CD4-positive, CD25-positive, alpha-beta regulatory T cell (primary cell): ENCODE data around the gene L3MBTL4. TPM values are rescaled to one million over a fixed set of nuclear protein-coding genes. Genes with fewer than 3 reads are reported as not detected.
"Not testable (repeated sequence)": the region's sequence is repeated elsewhere in the genome, so short reads cannot be mapped to it uniquely, and the experiment has no call there.

Experiments
- ATAC-seq, 2 donors: fragments of 150-1000 bp; cut with Tn5 transposase; one replicate each; pipeline ENCODE4 v1.10.0; 2021; ENCODE audit warnings: low read depth in 2 of 2, moderate number of reproducible peaks in 2 of 2, moderate library complexity in 1 of 2
- DNase-seq, 3 donors: peaks; one replicate each; pipeline versions ENCODE4 v3.0.0 to v3.0.0-alpha.2; 2012 to 2022; ENCODE audit warnings: mixed read lengths in 1 of 3
- H3K27ac ChIP-seq: one replicate; pipeline ENCODE4 v1.7.0; 2013; ENCODE audit warnings: mild to moderate bottlenecking, low read length; ENCODE audit not compliant: insufficient read depth, poor library complexity, severe bottlenecking
- H3K27me3 ChIP-seq: one replicate; pipeline ENCODE4 v1.7.0; 2013; ENCODE audit warnings: low read length; ENCODE audit not compliant: control insufficient read depth, insufficient read depth
- H3K36me3 ChIP-seq: one replicate; pipeline ENCODE4 v1.7.0; 2013; ENCODE audit warnings: mild to moderate bottlenecking, low read length, moderate library complexity; ENCODE audit not compliant: control insufficient read depth, insufficient read depth
- H3K4me1 ChIP-seq: 2 replicates; pipeline ENCODE4 v1.7.0; 2013; ENCODE audit warnings: mild to moderate bottlenecking, low read length; ENCODE audit not compliant: insufficient read depth, control insufficient read depth, poor library complexity, severe bottlenecking
- H3K4me3 ChIP-seq: one replicate; pipeline ENCODE4 v1.7.0; 2013; ENCODE audit warnings: low read depth, mild to moderate bottlenecking, low read length, moderate library complexity
- H3K9me3 ChIP-seq, 2 experiments: 1 replicate in 1 of 2; 2 replicates in 1 of 2; pipeline ENCODE4 v1.7.0; 2013; ENCODE audit warnings: low read length in 2 of 2, mild to moderate bottlenecking in 1 of 2, moderate library complexity in 1 of 2; ENCODE audit not compliant: control insufficient read depth in 2 of 2
- H3K27ac Mint-ChIP-seq, 3 donors: one replicate each; pipeline ENCODE4 v1.8.0; 2020 to 2022; ENCODE audit warnings: mild to moderate bottlenecking in 3 of 3, mixed read lengths in 3 of 3, moderate library complexity in 2 of 3
- H3K27me3 Mint-ChIP-seq: one replicate; pipeline ENCODE4 v1.8.0; 2022; ENCODE audit warnings: mild to moderate bottlenecking, mixed read lengths
- H3K36me3 Mint-ChIP-seq: one replicate; pipeline ENCODE4 v1.8.0; 2020; ENCODE audit warnings: mixed read lengths
- H3K4me1 Mint-ChIP-seq, 4 donors: one replicate each; pipeline ENCODE4 v1.8.0; 2020 to 2022; ENCODE audit warnings: mixed read lengths in 4 of 4, mild to moderate bottlenecking in 1 of 4
- H3K4me3 Mint-ChIP-seq, 4 donors: one replicate each; pipeline ENCODE4 v1.8.0; 2020 to 2022; ENCODE audit warnings: mild to moderate bottlenecking in 4 of 4, mixed read lengths in 4 of 4, moderate library complexity in 3 of 4
- H3K9me3 Mint-ChIP-seq, 7 donors: one replicate each; pipeline ENCODE4 v1.8.0; 2020 to 2022; ENCODE audit warnings: mixed read lengths in 7 of 7, mild to moderate bottlenecking in 3 of 7, moderate library complexity in 2 of 7
- polyA plus RNA-seq, 4 donors: library from polyadenylated mRNA; unstranded; fragments of 300-500 nt; fragmentation: Illumina TruSeq; gene quantifications; one replicate each; pipeline ENCODE4 v1.2.3, GENCODE V29; 2021
- total RNA-seq: library from RNA; stranded (reverse); gene quantifications from one replicate; pipeline ENCODE4 v1.2.3, GENCODE V29; 2022

The L3MBTL4 gene
- total and polyA plus RNA-seq, 5 donors from 2014 or later = 2.1 TPM; not detected in 4

DNA sequence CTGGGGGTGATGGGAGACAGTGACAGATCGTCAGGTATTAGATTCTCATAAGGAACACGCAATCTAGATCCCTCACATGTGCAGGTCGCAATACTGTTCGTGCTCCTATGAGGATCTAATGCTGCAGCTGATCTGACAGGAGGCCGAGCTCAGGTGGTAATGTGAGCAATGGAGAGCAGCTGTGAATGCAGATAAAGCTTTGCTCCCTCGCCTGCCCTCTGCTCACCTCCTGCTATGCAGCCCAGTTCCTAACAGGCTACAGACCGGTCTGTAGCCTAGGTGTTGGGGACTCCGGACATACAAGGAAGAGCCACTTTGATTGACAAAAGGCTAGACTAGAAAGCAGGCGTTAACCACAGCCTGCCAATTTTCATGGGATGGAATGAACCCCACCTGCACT, 335.8 kb downstream of the L3MBTL4 start:
- no peak for ATAC-seq
- H3K27me3 Mint-ChIP-seq = no peaks in the 10 kb centered on the region
- Histone ChIP-seq H3K36me3 (no peaks in the 10 kb centered on the region), H3K9me3 (no peaks in the 10 kb centered on the region), H3K4me1 (no peaks in the 10 kb centered on the region), H3K4me3 (no peak overlapping the region), H3K27me3 (no peaks in the 10 kb centered on the region), H3K27ac (no peak overlapping the region)
- H3K36me3 Mint-ChIP-seq = no peaks in the 10 kb centered on the region
- no peaks in the 10 kb centered on the region for H3K4me1 Mint-ChIP-seq
- no peak overlapping the region for H3K27ac Mint-ChIP-seq
- no peak overlapping the region for H3K4me3 Mint-ChIP-seq
- DNase-seq = no peak
- H3K9me3 Mint-ChIP-seq = peaks cover 0 to 4% (median 0%) of the 10 kb centered on the region in 7 donors

DNA sequence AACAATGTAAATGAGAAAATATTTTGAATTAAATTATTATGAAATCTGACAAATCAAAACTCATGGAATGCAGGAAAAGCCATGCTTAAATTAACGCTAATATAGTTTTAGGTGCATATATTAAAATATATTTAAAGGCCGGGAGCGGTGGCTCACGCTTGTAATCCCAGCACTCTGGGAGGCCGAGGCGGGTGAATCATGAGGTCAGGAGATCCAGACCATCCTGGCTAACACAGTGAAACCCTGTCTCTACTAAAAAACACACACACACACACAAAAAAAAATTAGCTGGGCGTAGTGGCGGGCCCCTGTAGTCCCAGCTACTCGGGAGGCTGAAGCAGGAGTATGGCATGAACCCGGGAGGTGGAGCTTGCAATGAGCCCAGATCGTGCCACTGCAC, 342.3 kb downstream of the L3MBTL4 start:
- H3K9me3 ChIP-seq, H3K27me3 ChIP-seq, H3K27ac ChIP-seq, H3K9me3 Mint-ChIP-seq, H3K36me3 Mint-ChIP-seq, H3K27ac Mint-ChIP-seq, H3K4me1 Mint-ChIP-seq, H3K4me1 ChIP-seq, H3K27me3 Mint-ChIP-seq, H3K4me3 ChIP-seq, ATAC-seq, H3K36me3 ChIP-seq, H3K4me3 Mint-ChIP-seq, DNase-seq: not testable (repeated sequence)

DNA sequence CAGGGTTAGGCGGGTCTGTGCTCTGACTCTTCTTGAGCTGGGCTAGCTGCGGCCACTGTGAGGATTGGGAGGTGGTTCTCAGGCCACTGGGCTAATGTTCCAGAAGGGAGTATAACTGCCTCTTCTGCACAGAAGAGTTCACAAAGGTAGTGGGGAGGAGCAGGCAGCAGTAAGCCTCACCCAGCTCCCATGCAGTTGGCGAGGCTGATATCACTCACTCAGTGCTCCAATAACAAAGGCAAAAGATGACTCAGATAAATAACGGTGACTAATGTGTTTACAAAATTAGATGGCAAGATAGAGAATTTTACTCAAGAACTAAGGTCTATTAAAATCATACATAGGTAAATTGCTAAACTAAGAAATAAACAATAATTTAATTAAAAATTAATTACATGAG, 345.2 kb downstream of the L3MBTL4 start:
- ATAC-seq = no peak

DNA sequence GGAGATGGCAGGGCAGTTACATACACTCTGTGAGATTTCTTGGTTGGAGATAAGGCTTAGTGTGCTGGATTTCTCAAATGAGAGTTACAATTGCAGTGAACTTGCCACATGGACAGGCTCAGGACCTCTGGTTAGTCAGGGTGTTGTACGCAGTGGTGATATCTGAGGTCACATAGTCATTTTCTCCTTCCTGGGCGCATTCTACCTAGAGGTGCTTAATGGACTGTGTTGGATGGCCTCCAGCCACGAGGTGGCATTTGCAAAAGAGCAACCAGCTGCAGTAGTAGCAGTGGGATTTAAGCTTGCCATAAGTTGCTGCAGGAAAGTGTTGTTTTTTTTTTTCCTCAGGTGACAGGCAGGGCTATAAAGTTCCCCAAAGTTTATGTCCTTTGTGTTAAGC, 345.6 kb downstream of the L3MBTL4 start:
- no peak overlapping the region for H3K27ac Mint-ChIP-seq

More for the DNA sequence above, 345.2 kb downstream of the L3MBTL4 start:
- no peaks in the 10 kb centered on the region for H3K4me1 Mint-ChIP-seq
- peaks cover 0 to 10% (median 2%) of the 10 kb centered on the region in 7 donors for H3K9me3 Mint-ChIP-seq
- H3K27ac Mint-ChIP-seq = no peak overlapping the region
- DNase-seq = no peak
- H3K4me3 Mint-ChIP-seq = no peak overlapping the region
- Histone ChIP-seq H3K4me1 (no peaks in the 10 kb centered on the region), H3K36me3 (no peaks in the 10 kb centered on the region), H3K9me3 (no peaks in the 10 kb centered on the region), H3K4me3 (no peak overlapping the region), H3K27me3 (no peaks in the 10 kb centered on the region), H3K27ac (no peak overlapping the region)
- H3K36me3 Mint-ChIP-seq = no peaks in the 10 kb centered on the region
- no peaks in the 10 kb centered on the region for H3K27me3 Mint-ChIP-seq

DNA sequence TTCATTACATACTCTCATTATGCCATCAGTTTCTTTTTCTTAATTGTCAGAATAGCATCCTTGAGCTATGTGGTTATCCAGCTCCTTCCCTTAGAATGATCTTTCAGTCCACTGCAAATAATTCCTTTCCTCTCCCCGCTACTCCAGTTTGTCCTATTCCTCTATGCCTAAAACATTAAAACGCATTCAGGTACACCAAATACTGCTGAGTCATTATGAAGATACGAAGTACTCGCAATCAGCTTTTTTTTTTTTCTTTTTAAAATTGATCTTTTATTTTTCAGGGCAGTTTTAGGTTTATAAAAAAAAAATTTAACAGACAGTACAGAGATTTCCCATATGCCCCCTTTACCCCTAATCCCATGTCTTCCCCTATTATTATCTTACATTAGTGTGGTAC, 354.6 kb downstream of the L3MBTL4 start:
- ATAC-seq (no peak), DNase-seq (no peak)
- Histone ChIP-seq H3K36me3 (no peaks in the 10 kb centered on the region), H3K27ac (no peak overlapping the region), H3K4me3 (no peak overlapping the region), H3K27me3 (no peaks in the 10 kb centered on the region), H3K4me1 (no peaks in the 10 kb centered on the region), H3K9me3 (no peaks in the 10 kb centered on the region)
- Mint-ChIP-seq H3K4me1 (no peaks in the 10 kb centered on the region), H3K4me3 (no peak overlapping the region), H3K27ac (no peak overlapping the region), H3K36me3 (no peaks in the 10 kb centered on the region), H3K27me3 (no peaks in the 10 kb centered on the region), H3K9me3 (peaks cover 0 to 14% (median 0%) of the 10 kb centered on the region in 7 donors)

More for the DNA sequence above, 345.6 kb downstream of the L3MBTL4 start:
- Mint-ChIP-seq H3K4me1 (no peaks in the 10 kb centered on the region), H3K9me3 (peaks cover 0 to 15% (median 2%) of the 10 kb centered on the region in 7 donors), H3K27me3 (no peaks in the 10 kb centered on the region), H3K36me3 (no peaks in the 10 kb centered on the region), H3K4me3 (no peak overlapping the region)
- Histone ChIP-seq H3K36me3 (no peaks in the 10 kb centered on the region), H3K27me3 (no peaks in the 10 kb centered on the region), H3K27ac (no peak overlapping the region), H3K4me3 (no peak overlapping the region), H3K9me3 (no peaks in the 10 kb centered on the region), H3K4me1 (no peaks in the 10 kb centered on the region)
- no peak for ATAC-seq
- no peak for DNase-seq

DNA sequence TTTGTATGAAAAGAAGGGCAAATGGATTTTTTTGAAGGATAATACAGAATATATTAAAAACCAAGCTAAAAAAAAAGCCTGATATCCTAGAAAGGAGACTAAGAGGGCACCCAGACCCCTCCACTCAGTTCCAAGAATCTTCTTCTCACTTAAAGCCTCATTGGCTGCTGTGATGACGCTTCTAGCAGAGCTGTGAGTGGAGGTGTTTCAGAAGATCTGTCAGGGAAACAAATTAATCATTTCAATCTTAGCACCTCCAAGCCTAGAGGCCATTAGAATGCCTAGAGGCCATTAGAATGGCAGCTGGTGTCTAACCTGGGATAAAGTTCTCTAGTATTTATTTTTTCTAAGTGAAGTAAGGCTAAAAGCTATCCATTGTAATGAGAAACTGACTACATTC, 355.2 kb downstream of the L3MBTL4 start:
- no peak overlapping the region for H3K4me3 Mint-ChIP-seq
- no peaks in the 10 kb centered on the region for H3K36me3 ChIP-seq
- H3K9me3 ChIP-seq = no peaks in the 10 kb centered on the region
- DNase-seq (no peak), ATAC-seq (no peak)
- no peaks in the 10 kb centered on the region for H3K36me3 Mint-ChIP-seq
- no peaks in the 10 kb centered on the region for H3K27me3 ChIP-seq
- no peak overlapping the region for H3K4me3 ChIP-seq
- peaks cover 0 to 11% (median 0%) of the 10 kb centered on the region in 7 donors for H3K9me3 Mint-ChIP-seq
- no peaks in the 10 kb centered on the region for H3K4me1 ChIP-seq
- no peaks in the 10 kb centered on the region for H3K4me1 Mint-ChIP-seq
- no peak overlapping the region for H3K27ac ChIP-seq
- no peaks in the 10 kb centered on the region for H3K27me3 Mint-ChIP-seq
- H3K27ac Mint-ChIP-seq = no peak overlapping the region

GRCh38 chr18:6058941-6059340, 355.8 kb downstream of the L3MBTL4 start:
- Mint-ChIP-seq H3K36me3 (no peaks in the 10 kb centered on the region), H3K27ac (peak overlapping the region in 1 of 3 donors; percentile 21), H3K9me3 (peaks cover 0 to 5% (median 0%) of the 10 kb centered on the region in 7 donors), H3K4me1 (no peaks in the 10 kb centered on the region), H3K27me3 (no peaks in the 10 kb centered on the region), H3K4me3 (no peak overlapping the region)
- no peaks in the 10 kb centered on the region for H3K9me3 ChIP-seq
- no peaks in the 10 kb centered on the region for H3K27me3 ChIP-seq
- H3K27ac ChIP-seq = no peak overlapping the region
- DNase-seq (no peak), ATAC-seq (no peak)
- no peak overlapping the region for H3K4me3 ChIP-seq
- no peaks in the 10 kb centered on the region for H3K36me3 ChIP-seq
- H3K4me1 ChIP-seq = no peaks in the 10 kb centered on the region

DNA sequence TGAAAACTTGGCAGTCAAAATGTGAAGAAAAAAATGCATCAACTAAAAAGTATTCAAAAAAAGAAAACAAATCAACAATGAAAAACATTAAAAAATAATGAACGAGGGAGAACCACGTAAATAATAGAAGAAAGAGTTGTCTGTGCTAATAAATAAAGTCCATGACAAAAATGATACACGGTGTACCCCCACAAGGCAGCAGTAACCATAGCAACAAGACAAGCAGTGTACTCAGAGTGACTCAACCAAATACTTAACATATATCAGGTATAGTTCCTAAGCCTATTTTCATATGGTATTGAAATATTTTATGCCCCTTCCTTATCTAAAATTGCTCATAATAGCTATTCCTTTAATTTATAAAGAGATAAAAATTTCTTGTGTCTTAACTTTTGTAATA, 357.1 kb downstream of the L3MBTL4 start:
- no peaks in the 10 kb centered on the region for H3K9me3 ChIP-seq
- no peaks in the 10 kb centered on the region for H3K27me3 Mint-ChIP-seq
- no peak overlapping the region for H3K4me3 Mint-ChIP-seq
- no peak overlapping the region for H3K4me3 ChIP-seq
- H3K9me3 Mint-ChIP-seq = peaks cover 0 to 8% (median 0%) of the 10 kb centered on the region in 7 donors
- H3K27ac Mint-ChIP-seq = peak overlapping the region in 1 of 3 donors; percentile 35
- DNase-seq = no peak
- no peak overlapping the region for H3K27ac ChIP-seq
- ATAC-seq = no peak
- H3K4me1 ChIP-seq = no peaks in the 10 kb centered on the region
- no peaks in the 10 kb centered on the region for H3K36me3 ChIP-seq
- no peaks in the 10 kb centered on the region for H3K4me1 Mint-ChIP-seq
- no peaks in the 10 kb centered on the region for H3K36me3 Mint-ChIP-seq
- H3K27me3 ChIP-seq = no peaks in the 10 kb centered on the region
